Fibroblast of gingiva (primary cell): ENCODE results near the gene SLC9A2.

Experiments
- DNase-seq: peaks from one replicate; pipeline ENCODE4 v3.0.0-alpha.2; 2011; ENCODE audit warnings: low read depth

Gene SLC9A2

GRCh38 chr2:102619414-102620319 is at the start of gene SLC9A2:
Gene SLC9A2, plus strand, starts transcription at chr2:102619553. Its CDS starts 296 bp downstream, at chr2:102619849.
- no peak for DNase-seq

GRCh38 chr2:102575888-102576287 is 43.5 kb upstream of the SLC9A2 start:
- no peak for DNase-seq

GRCh38 chr2:102578376-102578775 is 41.0 kb upstream of the SLC9A2 start:
- no peak for DNase-seq

GRCh38 chr2:102581911-102582310 is 37.4 kb upstream of the SLC9A2 start:
- DNase-seq: no peak

GRCh38 chr2:102582845-102583244 is 36.5 kb upstream of the SLC9A2 start:
- DNase-seq: no peak

GRCh38 chr2:102585847-102586404 is 33.4 kb upstream of the SLC9A2 start:
- no peak for DNase-seq

GRCh38 chr2:102588213-102588939 is 31.0 kb upstream of the SLC9A2 start:
- DNase-seq: no peak

- DNase-seq: no peak
Measured at GRCh38 chr2:102589444-102589843, 29.9 kb upstream of the SLC9A2 start.

- DNase-seq: no peak
Measured at GRCh38 chr2:102591491-102592045, 27.8 kb upstream of the SLC9A2 start.

- DNase-seq: no peak
Measured at GRCh38 chr2:102592601-102593000, 26.8 kb upstream of the SLC9A2 start.

- DNase-seq: no peak
Measured at GRCh38 chr2:102593516-102593915, 25.8 kb upstream of the SLC9A2 start.

GRCh38 chr2:102594445-102595016 is 24.8 kb upstream of the SLC9A2 start:
- DNase-seq: no peak

GRCh38 chr2:102597788-102598187 is 21.6 kb upstream of the SLC9A2 start:
- DNase-seq: no peak

GRCh38 chr2:102599486-102599885 is 19.9 kb upstream of the SLC9A2 start:
- no peak for DNase-seq

GRCh38 chr2:102601730-102602129 is 17.6 kb upstream of the SLC9A2 start:
- DNase-seq: no peak

- DNase-seq: no peak
Measured at GRCh38 chr2:102603904-102604303, 15.4 kb upstream of the SLC9A2 start.

GRCh38 chr2:102604769-102605168 is 14.6 kb upstream of the SLC9A2 start:
- no peak for DNase-seq

GRCh38 chr2:102606353-102606752 is 13.0 kb upstream of the SLC9A2 start:
- DNase-seq: peak; percentile 19

- DNase-seq: peak; percentile 55
Measured at GRCh38 chr2:102615620-102616436, 3.5 kb upstream of the SLC9A2 start.

GRCh38 chr2:102618452-102619413 is 620 bp upstream of the SLC9A2 start:
- DNase-seq: no peak
